Stimulated activated CD8-positive, alpha-beta memory T cell treated with anti-CD3 and anti-CD28 coated beads, Interleukin-15, amount 100 ng/mL, for 48 hours (primary cell): ENCODE measurements around the gene LRRC38.
A peak's percentile ranks its signal among the peaks of the same experiment; 100 is the strongest.

ENCODE experiments used
- DNase-seq, 2 donors: peaks; one replicate each; pipeline ENCODE4 v3.0.0-alpha.2; 2020; ENCODE audit warnings: low read depth in 2 of 2

The LRRC38 gene

DNA sequence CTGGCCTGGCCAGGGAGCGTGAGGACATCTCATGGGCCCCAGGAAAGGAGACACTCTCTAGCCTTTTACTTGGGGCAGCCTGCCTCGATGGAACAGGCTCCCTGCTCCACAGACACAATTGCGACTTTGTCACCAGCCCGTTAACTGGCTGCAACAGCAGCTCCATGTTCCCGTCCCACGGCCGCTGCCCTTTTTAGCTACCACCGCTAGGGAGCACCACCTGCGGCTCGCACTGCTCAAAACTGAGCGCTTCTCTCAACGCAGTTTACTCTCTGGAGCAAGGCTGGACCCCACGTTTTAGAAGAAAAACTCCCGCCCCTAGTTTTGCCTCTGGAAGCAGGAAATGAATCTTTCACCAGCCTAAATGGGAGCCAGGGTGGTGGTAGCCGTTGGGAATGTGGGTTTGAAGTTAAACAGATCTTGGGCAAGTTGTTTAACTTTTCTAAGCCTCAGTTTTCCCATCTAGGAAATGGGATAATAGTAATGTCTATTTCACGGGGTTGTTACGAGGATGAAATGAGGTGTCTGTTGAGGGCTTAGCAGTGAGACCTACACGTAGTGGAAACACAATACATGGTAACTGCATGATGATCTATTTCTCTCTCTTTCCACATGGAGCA, 3.5 kb upstream of the LRRC38 start:
- no peak for DNase-seq

DNA sequence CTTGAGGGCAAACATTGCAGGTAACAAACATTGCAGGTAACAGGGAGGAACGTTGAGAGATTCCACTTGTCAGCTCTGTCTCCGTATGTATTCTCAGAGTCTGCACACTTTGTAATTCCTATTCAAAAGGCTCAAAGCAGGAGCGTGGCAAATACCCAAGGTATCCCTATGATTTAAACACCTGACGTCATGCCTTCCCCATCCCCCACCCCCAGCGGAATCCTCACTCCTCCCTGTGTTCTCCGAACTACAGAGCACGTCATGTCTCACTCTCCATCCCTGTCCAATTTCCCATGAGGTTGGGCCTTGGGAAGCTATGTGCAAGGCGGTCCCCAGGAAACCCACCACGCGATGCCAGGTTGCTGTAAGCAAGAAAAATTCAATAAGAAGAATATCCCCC, 2.8 kb upstream of the LRRC38 start:
- DNase-seq: no peak

DNA sequence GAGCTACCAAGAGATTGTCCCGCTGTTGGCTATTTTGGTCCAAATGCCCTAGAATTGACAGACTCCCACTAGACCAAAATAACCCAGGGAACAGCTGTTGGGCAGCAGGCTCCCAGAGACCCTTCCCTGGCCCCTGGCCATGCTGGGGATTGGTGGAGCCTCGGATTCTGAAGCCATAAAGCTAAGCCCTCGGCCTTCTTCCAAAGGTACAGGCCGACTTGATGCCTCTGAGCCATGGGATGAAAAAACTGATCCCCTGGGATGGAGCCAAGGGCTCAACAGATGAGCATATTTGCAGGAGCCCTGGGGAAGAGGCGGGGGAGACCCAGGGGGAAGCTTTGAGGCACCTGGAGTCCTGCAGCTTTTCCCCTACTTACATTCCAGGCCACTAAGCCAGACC, 1.0 kb upstream of the LRRC38 start:
- DNase-seq: no peak

DNA sequence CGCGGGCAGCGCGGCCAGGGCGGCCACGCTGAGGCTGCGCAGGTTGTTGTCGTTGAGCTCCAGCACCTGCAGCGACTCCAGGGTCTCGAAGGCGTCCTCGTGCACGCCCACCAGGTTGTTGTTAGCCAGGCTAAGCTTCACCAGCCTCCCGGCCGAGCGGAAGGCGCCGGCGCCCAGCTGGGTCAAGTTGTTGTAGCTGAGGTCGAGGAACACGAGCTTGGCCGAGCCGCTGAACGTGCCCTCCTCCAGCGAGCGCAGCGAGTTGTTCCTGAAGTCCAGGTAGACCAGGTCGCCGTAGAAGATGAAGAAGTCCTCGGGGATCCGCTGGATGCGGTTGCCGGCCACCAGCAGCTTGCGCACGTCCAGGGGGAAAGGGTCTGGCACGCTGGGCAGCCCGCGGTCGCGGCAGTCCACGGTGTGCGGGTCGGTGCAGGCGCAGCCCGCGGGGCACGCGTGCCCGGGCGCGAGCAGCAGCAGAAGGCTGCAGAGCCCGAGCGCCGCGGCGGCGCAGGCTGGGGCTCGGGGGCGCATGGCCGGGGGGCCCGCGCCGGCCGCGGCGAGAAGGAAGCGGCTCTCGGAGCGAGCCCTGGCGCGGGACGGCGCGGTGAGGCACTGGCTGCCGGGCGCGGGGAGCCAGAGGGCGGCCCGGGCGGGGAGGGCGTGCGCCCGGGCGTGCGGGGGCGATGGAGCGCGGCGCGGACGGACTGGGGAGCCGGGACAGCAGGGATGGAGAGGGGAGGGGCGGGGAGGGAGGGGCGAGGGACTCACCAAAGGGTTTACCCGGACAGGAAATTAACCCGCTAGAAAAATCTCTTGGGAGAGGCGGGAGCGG, 524 bp downstream of the LRRC38 start:
- no peak for DNase-seq

DNA sequence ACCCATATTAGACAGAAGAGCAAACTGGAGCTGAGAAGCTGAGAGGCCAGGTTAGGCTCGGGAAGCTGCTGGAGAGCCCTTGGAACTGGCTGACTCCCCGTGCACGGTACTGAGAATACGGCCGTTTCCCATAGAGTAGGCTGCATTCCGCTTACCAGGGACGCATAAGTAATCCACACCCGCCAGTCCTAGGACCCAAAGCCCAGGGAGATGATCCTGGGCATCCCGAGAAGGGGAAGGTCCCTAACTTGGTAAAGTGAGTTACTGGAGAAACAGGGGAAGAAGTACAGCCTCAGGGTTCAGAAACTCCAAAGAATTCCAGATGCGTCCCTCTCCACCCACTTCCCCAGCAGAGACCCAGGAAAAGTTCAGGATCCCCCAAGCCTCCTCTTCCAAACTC, 1.3 kb downstream of the LRRC38 start:
- no peak for DNase-seq

DNA sequence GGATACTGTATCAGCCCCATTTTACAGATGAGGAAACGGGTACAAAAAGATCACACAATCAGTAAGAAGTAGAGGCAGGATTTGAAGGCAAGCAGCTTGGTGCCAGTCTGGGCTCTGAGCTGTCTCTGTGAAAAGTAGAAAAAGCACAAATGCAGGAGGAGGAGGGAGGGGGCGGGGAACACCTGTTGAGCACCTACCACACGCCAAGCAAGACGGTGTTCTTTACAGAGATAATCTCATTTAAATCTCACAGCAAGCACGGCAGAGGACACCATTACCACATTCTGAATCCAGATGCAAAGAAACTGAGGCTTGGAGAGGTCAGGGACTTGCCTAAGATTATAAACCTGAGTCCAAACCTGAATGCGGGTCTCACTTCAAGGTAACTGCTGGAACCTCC, 3.3 kb downstream of the LRRC38 start:
- no peak for DNase-seq

DNA sequence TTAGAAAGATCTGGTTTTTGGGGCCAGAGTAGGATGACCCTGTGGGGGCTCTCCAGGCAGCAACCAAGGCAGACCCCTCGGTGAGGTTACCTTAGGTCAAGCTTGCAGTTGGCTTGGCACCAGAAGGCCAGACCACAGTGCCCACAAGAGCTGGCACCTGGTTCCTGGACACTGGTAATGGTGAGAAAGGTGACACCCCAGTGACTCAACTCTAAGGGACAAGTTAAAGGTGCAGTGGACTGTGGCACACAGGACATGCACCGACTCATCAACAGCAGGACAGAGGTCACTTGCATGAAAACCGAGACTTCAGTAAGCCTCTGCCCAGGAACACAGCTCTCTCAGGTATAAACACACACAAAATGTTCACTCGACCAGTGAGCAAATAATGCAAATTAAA, 6.7 kb downstream of the LRRC38 start:
- no peak for DNase-seq

DNA sequence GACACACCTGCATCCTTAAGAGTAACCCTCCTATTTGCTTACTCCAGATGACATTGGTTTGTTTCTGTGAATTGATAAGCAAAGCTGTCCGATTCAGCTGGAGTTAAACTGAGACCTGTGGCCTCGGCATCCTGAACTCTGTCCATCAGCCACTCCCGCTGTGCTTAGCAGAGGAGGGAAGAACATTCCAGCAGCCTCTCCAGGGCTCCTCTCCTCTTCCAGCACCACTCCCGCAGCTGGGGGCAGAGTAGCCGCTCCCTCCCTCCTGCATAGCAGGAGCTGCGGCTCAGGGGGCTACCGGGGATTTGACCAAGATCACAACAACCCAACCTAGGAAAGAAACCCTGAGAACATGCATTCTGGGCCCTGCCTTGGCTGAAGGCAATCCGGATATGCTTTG, 8.8 kb downstream of the LRRC38 start:
- DNase-seq: no peak

DNA sequence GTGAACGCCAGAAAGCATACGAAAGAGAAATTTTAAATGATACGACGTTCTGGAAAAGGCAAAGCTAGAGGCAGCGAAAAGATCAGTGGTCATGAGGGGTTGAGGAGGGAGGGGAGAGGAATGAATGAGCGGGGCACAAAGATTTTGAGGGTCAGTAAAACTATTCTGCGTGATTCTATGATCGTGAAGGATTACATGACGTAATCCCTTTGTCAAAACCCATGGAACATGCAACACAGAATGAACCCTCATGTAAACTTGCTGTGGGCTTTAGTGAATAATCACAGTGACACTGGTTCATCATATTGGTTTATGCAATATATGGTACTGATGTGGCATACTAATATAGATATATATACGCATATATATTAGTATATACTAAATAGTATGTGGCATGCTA, 13.0 kb downstream of the LRRC38 start:
- DNase-seq: no peak

DNA sequence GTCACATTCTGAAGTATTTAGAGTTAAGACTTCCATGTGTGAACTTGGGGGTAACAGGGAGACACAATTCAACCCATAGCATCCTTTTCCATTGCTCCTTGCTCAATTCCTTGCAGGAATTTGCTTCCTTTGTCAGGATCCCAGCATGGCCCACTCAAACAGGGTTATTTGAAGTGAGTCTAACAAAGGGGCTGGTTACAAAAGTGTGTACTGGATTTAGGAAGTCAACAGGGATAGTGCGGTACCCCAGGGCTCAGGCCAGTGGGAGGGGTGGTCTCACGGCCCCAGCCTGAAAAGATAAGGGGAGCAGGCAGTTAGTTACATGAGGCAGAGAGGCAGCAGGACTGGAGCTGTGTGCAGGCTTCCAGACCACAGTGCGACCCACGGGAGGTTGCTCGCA, 14.4 kb downstream of the LRRC38 start:
- no peak for DNase-seq

DNA sequence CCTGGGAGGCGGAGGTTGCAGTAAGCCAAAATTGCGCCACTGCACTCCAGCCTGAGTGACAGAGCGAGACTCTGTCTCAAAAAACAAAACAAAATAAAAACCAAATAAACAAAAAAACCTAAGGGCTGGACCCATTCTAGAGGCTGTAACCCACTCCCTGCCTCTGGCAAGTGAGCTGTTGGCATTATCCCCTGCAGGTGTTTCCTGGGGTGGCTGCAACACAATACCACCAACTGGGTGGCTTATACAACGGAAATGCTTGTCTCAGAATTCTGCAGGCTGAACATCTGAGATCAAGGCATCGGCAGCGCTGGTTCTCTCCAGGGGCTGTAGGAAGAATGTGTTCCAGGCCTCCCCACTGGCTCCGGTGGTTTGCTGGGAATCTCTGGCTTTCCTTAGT, 15.2 kb downstream of the LRRC38 start:
- no peak for DNase-seq

DNA sequence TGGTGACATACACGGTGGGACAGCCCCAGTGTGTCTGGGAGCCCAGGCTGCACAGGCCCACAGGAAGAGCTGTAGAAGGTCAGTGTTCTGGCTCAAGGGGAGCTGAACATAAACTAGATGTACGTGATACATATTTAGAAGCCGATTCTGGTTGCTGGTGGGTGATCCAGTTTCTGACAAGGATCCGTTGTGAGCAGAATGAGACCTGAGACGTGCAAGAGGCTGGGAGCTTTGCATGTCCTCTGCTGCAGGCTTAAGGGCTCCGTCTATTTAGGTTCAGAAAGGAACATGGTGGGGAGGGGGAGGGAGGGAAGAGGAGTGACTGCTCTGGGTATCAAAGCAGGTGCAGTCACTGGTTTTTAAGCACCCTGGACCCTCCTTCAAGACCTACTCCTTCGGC, 18.6 kb downstream of the LRRC38 start:
- no peak for DNase-seq

DNA sequence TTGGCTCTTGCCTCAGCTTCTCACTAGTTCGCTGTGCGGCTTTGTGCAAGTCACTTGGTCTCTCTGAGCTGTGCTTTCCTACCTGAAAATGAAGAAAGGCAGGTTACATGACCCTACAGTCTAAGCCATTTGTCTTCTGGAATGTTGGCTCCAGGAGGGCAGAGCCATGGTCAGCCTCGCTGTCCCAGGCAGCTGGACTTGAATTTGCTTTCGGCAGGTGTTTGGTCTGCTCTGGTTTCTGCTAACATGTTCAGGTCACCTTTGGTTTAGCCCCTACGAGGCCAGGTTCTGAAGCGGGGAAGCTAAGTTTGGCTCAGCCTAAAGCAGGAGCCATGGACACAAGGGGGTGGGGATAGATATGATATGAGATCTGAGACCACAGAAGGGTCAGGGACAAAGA, 19.1 kb downstream of the LRRC38 start:
- no peak for DNase-seq

DNA sequence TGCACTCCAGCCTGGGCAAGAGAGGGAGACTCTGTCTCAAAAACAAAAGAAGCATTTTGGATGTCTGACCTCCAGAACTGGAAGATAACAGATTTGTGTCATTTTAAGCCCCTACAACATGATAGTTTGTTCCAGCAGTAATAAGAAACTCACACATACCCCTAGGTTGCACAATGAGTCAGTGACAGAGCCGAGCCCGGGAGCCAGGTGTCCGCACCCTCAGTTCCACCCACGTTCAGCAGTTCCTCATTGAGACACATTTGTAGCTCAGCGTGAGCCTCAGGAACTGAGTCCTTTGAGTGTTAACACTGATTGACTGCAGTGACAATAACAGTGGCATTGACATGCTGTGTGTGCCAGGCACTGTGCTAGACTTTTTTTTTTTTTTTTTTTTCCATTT, 19.8 kb downstream of the LRRC38 start:
- DNase-seq: peak in 1 of 2 donors; percentile 15

DNA sequence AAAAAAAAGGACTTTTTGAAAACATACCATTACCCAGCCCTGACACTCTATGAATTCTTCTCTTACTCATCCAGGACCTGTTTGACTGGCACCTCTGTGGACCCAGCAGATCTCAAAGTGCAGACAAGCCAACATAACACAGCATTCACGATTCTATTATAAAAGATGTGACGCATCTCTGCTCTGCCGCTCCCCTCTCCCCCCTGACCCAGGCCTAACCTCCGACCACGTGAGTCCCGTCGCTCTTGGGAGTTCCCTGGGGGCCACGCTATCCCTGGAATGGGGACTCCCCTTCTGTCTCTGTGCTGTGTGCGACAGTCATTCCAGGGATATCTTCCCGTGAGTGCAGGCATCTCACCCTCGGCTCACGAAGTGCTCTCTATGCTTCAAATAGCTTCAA, 21.1 kb downstream of the LRRC38 start:
- no peak for DNase-seq

DNA sequence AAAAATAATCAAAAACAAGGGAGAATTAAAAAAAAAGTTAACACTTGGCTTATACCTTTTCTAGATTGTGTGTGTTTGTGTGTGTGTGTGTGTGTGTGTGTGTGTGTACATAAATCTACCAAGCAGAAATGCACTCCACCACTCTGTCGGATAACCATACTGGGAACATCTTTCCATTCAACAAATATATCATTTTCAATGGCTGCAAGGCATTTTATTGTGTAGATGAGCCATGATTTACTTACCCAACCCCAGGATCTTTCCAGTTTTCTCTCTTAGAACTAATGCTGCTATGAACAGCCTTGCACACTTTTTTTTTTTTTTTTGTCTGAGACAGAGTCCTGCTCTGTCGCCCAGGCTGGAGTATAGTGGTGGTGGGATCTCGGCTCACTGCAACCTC, 25.8 kb downstream of the LRRC38 start:
- DNase-seq: no peak

DNA sequence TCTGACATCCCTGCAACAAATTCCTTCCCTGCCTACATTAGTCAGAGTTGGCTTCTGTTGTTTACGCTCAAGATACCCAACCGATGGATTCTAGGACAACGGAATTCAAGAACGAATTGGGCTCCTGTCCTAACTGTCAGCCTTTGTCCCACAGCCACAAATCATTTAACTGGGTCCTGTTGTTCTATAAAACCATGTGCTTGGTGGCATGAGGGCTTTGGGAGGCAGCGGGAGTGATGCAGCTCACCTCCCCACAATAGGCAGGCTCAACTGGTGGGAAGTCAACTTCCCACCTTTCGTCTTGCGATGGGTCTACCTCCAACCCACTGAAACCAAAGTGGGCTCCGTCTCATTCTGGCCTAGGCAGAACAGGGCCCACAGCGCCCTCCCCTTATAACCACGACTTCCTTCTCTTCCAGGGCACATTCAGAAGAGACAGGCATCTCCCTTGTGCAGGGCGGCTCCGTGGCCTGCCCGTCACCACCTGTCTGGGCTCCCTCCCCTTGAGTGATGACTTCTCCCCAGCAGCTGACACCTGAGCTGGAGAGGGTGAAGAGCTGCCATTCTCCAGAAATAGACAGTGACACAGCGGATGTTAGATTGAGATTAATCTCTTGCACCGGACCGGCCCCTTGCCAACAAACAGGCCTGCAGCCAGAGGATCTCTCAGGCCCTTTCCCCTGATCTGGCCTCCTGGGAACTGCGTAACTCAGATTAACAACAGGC, 26.5 kb downstream of the LRRC38 start:
- no peak for DNase-seq

DNA sequence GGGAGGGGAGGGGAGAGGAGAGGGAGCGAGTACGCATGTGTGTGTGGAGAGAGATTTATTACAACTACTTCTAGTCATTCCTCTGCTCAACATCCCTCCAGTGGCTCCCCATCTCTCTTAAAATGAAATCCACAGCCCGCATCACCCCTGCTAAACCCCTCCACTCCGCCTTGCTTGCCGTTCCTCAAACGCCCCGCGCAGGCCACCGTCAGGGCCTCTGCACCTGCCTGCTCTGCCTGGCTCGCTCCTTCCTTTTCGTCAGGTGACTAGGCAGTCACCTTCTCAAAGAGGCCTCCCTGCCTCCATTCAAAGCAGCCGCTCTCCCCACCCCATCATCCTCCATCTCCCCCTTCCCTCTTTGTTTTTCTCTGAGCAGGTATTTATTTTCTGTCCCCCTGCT, 29.9 kb downstream of the LRRC38 start:
- no peak for DNase-seq

DNA sequence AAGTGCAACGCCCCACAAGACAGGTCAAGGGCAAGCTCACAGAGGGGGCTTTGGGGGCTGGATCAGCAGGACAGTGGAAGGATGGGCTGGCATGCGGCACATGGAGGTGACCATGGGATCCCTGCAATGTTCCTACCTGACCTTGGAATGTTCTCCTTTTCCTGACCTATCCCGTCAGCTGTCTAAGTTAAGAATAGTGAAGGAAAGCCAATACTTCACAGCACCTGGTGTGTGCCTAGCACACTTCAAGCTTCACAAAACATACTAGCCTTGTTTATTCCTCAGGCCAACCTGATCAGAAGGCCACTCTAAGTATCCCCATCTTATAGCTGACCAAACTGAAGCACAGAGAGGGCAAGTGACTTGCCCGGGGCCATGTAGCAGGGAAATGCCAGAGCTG, 31.2 kb downstream of the LRRC38 start:
- DNase-seq: no peak

DNA sequence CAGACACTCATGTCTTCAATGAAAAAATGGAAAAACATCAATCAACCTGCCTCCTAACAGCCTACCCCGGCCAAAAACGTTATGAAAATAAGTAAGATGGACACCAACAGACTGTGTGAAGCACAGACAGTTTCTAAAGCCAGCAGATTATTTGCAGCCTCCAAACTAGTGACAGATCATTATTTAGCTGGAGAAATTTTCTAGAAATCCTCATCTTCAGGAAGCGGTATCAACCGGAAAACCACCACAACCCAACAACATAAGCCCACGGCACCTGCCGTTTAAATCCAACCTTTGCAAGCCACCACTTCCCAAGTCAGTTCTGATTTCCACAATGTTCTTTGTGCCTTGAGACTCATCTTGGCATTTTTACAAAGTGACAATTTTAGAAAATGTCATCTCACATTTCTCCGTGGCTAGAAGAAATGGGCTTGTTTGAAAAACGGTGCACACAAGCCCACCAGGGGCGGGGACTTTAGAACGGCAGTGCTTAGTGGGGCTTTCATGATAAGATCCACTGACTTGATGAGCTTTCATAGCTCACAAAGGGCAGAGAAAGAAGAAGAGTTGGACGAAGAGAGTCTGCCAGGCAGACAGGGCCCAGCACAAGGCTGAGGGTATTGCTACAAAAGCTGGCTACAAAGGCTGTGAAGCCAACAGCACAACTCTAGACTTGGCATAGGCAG, 34.5 kb downstream of the LRRC38 start:
- no peak for DNase-seq

DNA sequence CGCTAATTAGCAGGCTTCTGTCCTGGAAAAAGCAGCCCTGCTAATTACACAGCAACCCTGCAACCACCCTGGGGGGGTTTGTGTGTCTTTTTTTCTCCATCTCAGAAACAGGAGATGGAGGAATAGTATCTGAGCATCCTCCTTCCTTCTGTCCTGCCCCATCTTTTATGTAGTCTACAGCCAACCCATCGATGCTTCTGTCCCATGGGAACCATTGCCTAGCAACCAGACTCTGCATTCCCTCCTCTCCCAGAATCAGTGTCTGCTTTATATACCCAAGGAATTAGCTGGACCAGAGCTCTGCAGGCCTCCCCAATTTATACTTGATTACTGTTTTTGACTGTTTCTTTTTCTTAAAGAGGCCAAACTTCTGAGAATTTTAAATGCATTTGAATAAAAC, 35.1 kb downstream of the LRRC38 start:
- DNase-seq: no peak

DNA sequence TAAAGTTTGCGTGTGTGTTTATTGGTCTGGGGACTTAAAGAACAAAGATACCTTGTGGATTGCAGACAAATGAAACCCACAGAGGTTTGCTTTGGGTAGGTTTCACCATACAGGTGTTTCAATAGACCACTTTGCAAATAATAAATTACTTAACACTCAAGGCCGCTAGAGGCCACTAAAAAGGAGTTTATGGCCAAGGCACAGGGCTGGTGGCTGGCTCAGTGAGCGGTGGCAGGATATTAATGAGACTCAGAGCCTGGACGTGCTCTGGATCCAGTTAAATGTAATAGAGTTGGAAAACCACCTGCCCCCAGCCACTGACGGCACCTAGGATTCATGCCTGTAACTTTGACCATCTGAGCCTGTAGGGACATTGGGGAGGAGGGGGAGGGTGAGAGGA, 44.5 kb downstream of the LRRC38 start:
- no peak for DNase-seq

DNA sequence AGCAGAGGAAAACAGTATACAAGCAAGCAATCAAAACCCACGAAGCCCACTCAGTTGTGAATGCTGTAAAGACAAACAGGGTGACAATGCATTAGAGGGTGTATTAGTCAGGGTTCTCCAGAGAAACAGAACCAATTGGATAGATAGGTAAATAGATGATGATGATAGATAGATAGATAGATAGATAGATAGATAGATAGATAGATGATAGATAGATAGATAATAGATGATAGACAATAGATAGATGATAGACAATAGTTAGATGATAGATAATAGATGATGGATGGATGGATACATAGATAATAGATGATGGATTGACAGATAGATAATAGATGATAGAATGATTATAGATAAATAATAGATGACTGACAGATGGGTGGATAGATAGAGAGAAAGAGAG, 48.3 kb downstream of the LRRC38 start:
- no peak for DNase-seq
